Muscle of back (tissue), 11 donors: ENCODE measurements around the gene ZGPAT. TPM values are rescaled to one million over a fixed set of nuclear protein-coding genes. Genes with fewer than 3 reads are reported as not detected.

Source experiments
- DNase-seq, 3 donors: peaks; one replicate each; pipeline versions ENCODE4 v3.0.0 to v3.0.0-alpha.2; 2013
- polyA plus RNA-seq, 10 donors: library from polyadenylated mRNA; unstranded; fragments of 120-200 nt; gene quantifications; one replicate each; pipeline ENCODE4 v1.2.1, GENCODE V29; 2013; ENCODE audit not compliant: insufficient read length in 10 of 10

ZGPAT gene
- polyA plus RNA-seq, 10 donors, result 10.5 to 15.1 (median 12.9) TPM

DNA sequence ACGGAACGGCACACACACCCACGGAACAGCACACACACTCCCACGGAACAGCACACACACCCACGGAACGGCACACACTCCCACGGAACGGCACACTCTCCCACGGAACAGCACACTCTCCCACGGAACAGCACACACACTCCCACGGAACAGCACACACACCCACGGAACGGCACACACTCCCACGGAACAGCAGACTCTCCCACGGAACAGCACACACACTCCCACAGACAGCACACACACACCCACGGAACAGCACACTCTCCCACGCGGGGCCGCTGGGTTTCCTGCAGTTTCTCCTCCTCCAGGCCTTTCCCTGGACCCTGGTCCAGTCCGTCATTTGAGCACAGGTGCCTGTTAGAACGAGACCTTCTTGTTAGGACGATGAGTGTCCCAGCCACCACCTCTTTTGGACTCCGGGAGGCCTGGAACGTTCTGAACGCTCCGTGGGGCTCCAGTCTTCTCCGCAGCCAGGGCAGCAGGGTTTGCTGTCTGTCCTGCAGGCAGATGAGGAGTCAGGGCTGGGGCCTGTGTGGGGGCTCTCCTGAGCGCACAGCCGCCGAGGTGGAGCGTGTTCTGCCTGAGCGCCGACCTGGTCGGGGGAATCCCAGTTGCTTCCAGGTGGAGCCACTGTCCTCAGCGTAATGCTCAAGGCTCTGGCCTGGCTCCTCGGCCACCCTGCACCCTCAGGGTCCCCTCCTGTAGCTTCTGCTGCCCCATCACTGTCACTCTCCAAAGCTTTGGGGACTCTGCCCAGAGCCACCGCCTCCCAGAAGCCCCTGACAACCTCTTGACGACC lies 29.0 kb upstream of the ZGPAT start:
- no peak for DNase-seq

DNA sequence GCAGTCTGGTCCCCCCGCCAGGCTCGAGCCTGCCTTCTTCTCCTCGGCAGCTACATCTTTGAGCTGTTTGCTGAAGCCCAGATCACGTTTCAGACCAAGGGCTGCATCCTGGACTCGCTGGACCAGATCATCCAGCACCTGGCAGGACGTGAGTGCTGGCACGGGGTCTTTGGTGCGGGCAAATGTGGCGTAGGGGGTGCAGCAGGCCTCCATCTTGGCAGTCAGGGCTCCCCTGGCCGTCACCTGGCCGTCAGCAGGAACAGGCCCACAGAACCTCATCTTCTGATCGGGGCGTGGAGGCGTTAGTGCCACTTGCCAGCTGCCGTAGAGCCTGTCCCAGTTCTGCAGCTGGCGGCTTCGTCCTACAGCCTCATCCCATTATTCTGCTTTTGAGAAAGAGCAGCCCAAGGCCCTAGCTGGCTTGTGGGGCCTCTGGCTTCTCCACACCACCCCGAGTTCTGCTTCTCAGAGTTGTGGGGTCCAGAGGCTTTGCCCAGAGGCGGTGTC lies 28.0 kb upstream of the ZGPAT start:
- no peak for DNase-seq

- no peak for DNase-seq
These were observed 27.4 kb upstream of the ZGPAT start for GRCh38 chr20:63680427-63680826.

- DNase-seq, result no peak
These were observed 26.8 kb upstream of the ZGPAT start for GRCh38 chr20:63680857-63681608.

DNA sequence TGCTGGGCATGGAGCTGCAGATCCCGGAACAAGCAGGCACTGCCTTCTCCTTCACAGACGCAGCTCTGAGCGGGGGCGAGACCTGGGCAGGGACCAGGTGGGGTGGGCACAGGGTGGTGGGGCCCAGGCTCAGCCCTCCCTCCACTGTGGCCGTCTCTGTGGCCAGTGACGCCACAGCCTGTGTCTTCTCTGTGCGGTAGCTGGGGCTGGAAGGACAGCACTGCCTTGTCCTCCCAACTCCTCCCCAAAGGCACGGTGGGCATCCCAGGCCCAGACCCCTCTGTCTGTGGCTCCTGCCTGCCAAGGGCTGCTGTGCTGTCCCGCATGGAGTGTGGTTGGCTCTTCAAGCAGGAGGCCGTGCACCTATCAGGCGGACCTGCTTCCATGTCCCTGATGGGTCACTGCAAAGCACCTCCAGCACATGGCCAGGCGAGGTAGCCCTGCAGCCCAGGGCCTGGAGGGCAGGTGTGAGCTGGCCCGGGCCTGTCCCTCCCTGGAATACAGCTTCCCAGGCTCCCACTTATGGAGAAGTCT lies 26.2 kb upstream of the ZGPAT start:
- DNase-seq, result no peak

DNA sequence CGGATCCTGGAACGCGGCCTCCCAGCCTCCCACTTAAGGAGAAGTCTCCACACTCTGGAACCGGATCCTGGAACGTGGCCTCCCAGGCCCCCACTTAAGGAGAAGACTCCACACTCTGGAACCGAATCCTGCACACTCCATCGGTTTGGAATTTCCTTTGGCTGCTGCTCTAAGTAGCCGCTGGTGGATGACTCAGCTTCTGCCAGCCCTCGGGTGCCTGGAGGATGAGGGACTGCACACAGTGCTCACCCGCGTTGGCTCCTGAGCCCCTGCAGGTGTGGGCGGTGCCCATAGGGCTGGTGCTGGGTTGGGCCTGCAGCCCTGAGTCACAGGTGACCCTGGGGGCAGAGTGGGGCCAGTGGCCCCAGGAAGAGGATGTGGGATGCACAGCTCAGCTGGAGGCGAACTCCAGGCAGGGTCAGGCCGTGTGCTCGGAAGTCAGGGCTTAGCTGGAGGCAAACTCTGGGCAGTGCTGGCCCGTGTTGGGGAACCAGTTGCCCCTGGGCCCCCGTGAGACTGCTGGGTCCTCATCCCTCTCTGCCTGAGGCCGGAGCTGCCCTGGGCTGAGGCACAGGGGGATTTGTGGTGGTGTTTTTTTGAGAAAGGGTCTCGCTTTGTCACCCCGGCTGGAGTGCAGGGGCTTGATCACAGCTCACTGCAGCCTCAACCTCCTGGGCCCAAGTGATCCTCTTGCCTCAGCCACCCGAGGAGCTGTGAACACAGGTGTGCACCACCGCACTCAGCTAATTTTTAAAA lies 25.3 kb upstream of the ZGPAT start:
- peak in 2 of 3 donors; percentile 31 to 91 for DNase-seq

- no peak for DNase-seq
These were observed 22.4 kb upstream of the ZGPAT start for GRCh38 chr20:63685269-63686026.

GRCh38 chr20:63686094-63686491 lies 21.7 kb upstream of the ZGPAT start:
- DNase-seq, result no peak

- DNase-seq, result peak; percentile 50 to 85 (median 76)
These were observed 21.1 kb upstream of the ZGPAT start for GRCh38 chr20:63686492-63687321.

- no peak for DNase-seq
These were observed 20.2 kb upstream of the ZGPAT start for GRCh38 chr20:63687419-63688178.

- DNase-seq, result no peak
These were observed 19.4 kb upstream of the ZGPAT start for GRCh38 chr20:63688228-63689045.

GRCh38 chr20:63689046-63690002 lies 18.5 kb upstream of the ZGPAT start:
- no peak for DNase-seq

GRCh38 chr20:63690003-63690897 lies 17.6 kb upstream of the ZGPAT start:
- DNase-seq, result no peak

DNA sequence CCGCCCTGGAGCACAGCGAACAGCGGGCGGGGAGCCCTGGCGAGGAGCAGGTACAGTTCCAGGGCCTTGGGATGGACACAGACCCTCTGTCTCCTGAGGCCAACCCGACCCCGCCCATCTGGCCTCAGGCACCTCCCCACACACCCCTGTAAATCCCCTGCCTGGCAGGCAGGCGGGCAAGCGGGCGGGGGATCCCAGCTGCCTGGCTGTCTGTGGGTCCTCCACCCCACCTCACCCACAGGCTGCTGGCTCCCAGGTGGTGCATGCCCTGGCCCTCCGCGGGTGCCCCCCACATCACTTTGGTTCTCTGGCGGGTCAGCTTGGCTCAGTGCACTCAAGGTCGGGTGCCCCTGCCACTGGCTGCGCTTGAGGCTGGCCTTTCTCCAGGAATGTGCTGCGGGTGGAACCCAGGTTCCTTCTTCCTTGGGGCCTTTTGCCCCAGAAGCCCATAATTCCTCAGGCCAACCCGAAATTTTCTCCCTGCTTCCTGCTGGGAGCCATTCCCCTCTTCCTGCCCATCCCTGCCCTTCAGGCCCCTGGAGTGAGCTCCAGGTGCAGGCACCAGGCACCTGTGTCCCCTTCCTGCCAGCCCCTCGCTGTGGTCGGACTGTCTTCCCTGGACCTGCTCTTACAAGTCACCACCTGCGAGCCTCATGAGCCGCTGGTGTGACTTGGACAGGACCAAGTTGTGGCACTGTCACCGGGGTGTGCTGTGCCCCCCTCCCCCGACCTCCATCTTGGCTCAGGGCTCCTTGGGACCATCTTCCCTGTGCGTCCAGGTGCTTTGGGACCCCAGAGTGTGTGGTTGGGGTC lies 16.7 kb upstream of the ZGPAT start:
- DNase-seq, result peak in 1 of 3 donors; percentile 32
